Endodermal cell (in vitro differentiated cells): ENCODE results near the gene PASK. TPM values are rescaled to one million over a fixed set of nuclear protein-coding genes. Genes with fewer than 3 reads are reported as not detected.

Experiments
- DNase-seq: peaks from one replicate; pipeline ENCODE4 v3.0.0-alpha.2; 2017
- H3K27ac ChIP-seq: 2 replicates; pipeline ENCODE4 v1.5.1; 2013; ENCODE audit warnings: mild to moderate bottlenecking, low read depth, low read length, moderate library complexity
- H3K27me3 ChIP-seq: 2 replicates; pipeline ENCODE4 v1.6.1; 2013; ENCODE audit warnings: mild to moderate bottlenecking, low read length, moderate library complexity; ENCODE audit not compliant: insufficient read depth, control insufficient read depth, poor library complexity, severe bottlenecking
- H3K36me3 ChIP-seq: 2 replicates; pipeline ENCODE4 v1.7.0; 2013; ENCODE audit warnings: mild to moderate bottlenecking, low read length, moderate library complexity; ENCODE audit not compliant: control insufficient read depth, insufficient read depth
- H3K4me1 ChIP-seq: one replicate; pipeline ENCODE4 v1.7.0; 2013; ENCODE audit warnings: low read length; ENCODE audit not compliant: control insufficient read depth, insufficient read depth
- H3K4me3 ChIP-seq: 2 replicates; pipeline ENCODE4 v1.5.1; 2013; ENCODE audit warnings: mild to moderate bottlenecking, low read length, moderate library complexity
- H3K9ac ChIP-seq: 2 replicates; pipeline ENCODE4 v1.6.1; 2013; ENCODE audit warnings: mild to moderate bottlenecking, low read length, moderate library complexity; ENCODE audit not compliant: poor library complexity, severe bottlenecking; ENCODE audit errors: extremely low read depth
- H3K9me3 ChIP-seq: 2 replicates; pipeline ENCODE4 v1.6.1; 2013; ENCODE audit warnings: mild to moderate bottlenecking, low read length, moderate library complexity; ENCODE audit not compliant: control insufficient read depth
- H3K27ac Mint-ChIP-seq: 2 replicates; pipeline ENCODE4 v1.8.0; 2020; ENCODE audit warnings: mixed read lengths
- H3K27me3 Mint-ChIP-seq: 2 replicates; pipeline ENCODE4 v1.8.0; 2021; ENCODE audit warnings: mild to moderate bottlenecking, mixed read lengths; ENCODE audit not compliant: insufficient read depth
- H3K36me3 Mint-ChIP-seq: 2 replicates; pipeline ENCODE4 v1.8.0; 2020; ENCODE audit warnings: low read depth, mixed read lengths
- H3K4me1 Mint-ChIP-seq: 2 replicates; pipeline ENCODE4 v1.8.0; 2020; ENCODE audit warnings: mixed read lengths
- H3K4me3 Mint-ChIP-seq: 2 replicates; pipeline ENCODE4 v1.8.0; 2020; ENCODE audit warnings: mild to moderate bottlenecking, moderate library complexity, mixed read lengths
- H3K9me3 Mint-ChIP-seq: 2 replicates; pipeline ENCODE4 v1.8.0; 2020; ENCODE audit warnings: mild to moderate bottlenecking, mixed read lengths
- CTCF ChIP-seq: fragments of 200-600 bp; sonication (generic); conservative IDR thresholded peaks from 2 replicates; pipeline ENCODE4 v1.5.0; 2021; ENCODE audit warnings: antibody characterized with exemption, mild to moderate bottlenecking
- WGBS, 2 experiments: methylation state at CpG; one replicate each; pipeline versions ENCODE4 v1.1.5 to v1.1.7; 2013; ENCODE audit warnings: missing lambda C conversion rate in 2 of 2, mixed read lengths in 1 of 2; ENCODE audit not compliant: insufficient coverage in 1 of 2, insufficient read length in 1 of 2; 5-methylcytosine and 5-hydroxymethylcytosine counted together
- total RNA-seq, 2 donors: library from RNA; stranded (reverse); fragmentation: NEBNext Ultra II Directional in 1 of 2; extraction: Animal tissue kit (Norgen Biotek cat#: 25700) in 1 of 2; gene quantifications; 2 replicates in 1 of 2; 3 replicates in 1 of 2; pipeline ENCODE4 v1.2.1, GENCODE V29; 2021

The PASK gene
- total RNA-seq, 2 donors from 2014 or later, result 76.5 to 94.5 TPM

- no peak overlapping the region for H3K9ac ChIP-seq
- Mint-ChIP-seq H3K36me3 (peaks cover 57% of the 10 kb centered on the region), H3K4me3 (no peak overlapping the region), H3K27ac (no peak overlapping the region), H3K4me1 (no peaks in the 10 kb centered on the region), H3K9me3 (no peaks in the 10 kb centered on the region), H3K27me3 (no peaks in the 10 kb centered on the region)
- H3K4me1 ChIP-seq, result no peaks in the 10 kb centered on the region
- DNase-seq, result no peak
- no peak for TF ChIP-seq CTCF
- no peak overlapping the region for H3K4me3 ChIP-seq
- WGBS, 2 experiments, result 95 to 96% methylated on average over 6 to 8 of the region's 8 CpGs
- H3K9me3 ChIP-seq, result no peaks in the 10 kb centered on the region
- H3K27me3 ChIP-seq, result no peaks in the 10 kb centered on the region
- peaks cover 10% of the 10 kb centered on the region for H3K36me3 ChIP-seq
- H3K27ac ChIP-seq, result no peak overlapping the region
Measured at GRCh38 chr2:241128266-241128665, 21.0 kb downstream of the PASK start.

DNA sequence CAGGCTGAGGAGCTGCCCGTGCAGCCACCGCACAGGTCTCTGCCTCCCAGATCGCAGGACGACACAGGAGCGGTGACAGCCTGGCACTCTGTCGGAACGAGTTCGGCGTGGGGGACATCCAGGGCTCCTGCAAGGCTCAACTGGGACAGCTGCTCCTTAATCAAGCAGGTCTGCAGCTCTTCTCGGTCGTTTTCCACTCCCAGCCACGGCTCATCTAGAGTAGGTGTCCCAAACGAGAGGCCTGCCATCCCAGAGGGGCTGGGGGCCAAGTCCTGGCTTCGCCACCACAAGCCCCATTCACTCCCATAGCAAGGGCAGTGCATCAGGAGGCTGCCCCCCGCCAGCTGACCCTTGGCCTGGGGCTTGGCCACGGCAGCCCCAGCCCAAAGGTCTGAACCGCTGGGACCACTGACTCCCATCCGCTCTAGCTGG, 22.5 kb downstream of the PASK start:
- peaks cover 8% of the 10 kb centered on the region for H3K36me3 ChIP-seq

DNA sequence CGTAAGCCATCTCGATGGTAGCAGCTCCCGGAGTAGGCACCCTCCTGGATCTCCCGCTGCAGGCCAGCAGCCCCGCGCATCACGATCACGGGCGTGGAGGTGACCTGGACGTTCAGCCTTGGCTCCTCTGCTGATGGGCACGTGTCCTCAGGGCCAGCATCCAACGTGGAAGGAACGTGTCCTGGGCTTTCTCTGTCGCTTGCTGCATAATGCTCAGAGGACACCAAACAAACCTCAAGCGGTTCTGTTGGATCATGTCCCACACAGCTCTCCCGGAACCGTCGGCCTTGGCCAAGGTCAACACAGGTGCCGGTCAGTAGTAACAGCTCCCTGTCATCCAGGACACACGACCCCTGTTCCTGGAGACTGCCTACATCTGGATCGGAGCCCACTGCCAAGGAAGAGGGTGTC, 23.1 kb downstream of the PASK start:
- TF ChIP-seq CTCF, result no peak
- H3K4me1 Mint-ChIP-seq, result no peaks in the 10 kb centered on the region
- DNase-seq, result no peak
- Histone ChIP-seq H3K4me3 (no peak overlapping the region), H3K36me3 (peaks cover 9% of the 10 kb centered on the region), H3K9ac (no peak overlapping the region), H3K27ac (no peak overlapping the region), H3K9me3 (no peaks in the 10 kb centered on the region), H3K27me3 (no peaks in the 10 kb centered on the region), H3K4me1 (no peaks in the 10 kb centered on the region)
- WGBS, 2 experiments, result 93% methylated on average over 18 to 21 of the region's 21 CpGs
- H3K36me3 Mint-ChIP-seq, result peaks cover 53% of the 10 kb centered on the region
- H3K9me3 Mint-ChIP-seq, result no peaks in the 10 kb centered on the region
- no peaks in the 10 kb centered on the region for H3K27me3 Mint-ChIP-seq
- H3K27ac Mint-ChIP-seq, result no peak overlapping the region
- H3K4me3 Mint-ChIP-seq, result no peak overlapping the region

More for the DNA sequence above, 22.5 kb downstream of the PASK start:
- no peak for TF ChIP-seq CTCF
- H3K4me1 ChIP-seq, result no peaks in the 10 kb centered on the region
- H3K9me3 ChIP-seq, result no peaks in the 10 kb centered on the region
- H3K27ac Mint-ChIP-seq, result no peak overlapping the region
- H3K4me1 Mint-ChIP-seq, result no peaks in the 10 kb centered on the region
- no peaks in the 10 kb centered on the region for H3K27me3 ChIP-seq
- H3K4me3 ChIP-seq, result no peak overlapping the region
- H3K27me3 Mint-ChIP-seq, result no peaks in the 10 kb centered on the region
- no peak overlapping the region for H3K9ac ChIP-seq
- no peak overlapping the region for H3K27ac ChIP-seq
- 95 to 96% methylated on average over 14 to 18 of the region's 18 CpGs for WGBS, 2 experiments
- DNase-seq, result no peak
- H3K9me3 Mint-ChIP-seq, result no peaks in the 10 kb centered on the region
- peaks cover 53% of the 10 kb centered on the region for H3K36me3 Mint-ChIP-seq
- H3K4me3 Mint-ChIP-seq, result no peak overlapping the region
